PFSK-1 (cell line): ENCODE data around the gene FAHD2A.
A peak's percentile ranks its signal among the peaks of the same experiment; 100 is the strongest.

Experiments used
- POLR2AphosphoS5 ChIP-seq: IDR thresholded peaks from 2 replicates; pipeline ENCODE4 v1.6.1; 2012; ENCODE audit warnings: low read depth, mild to moderate bottlenecking, control low read depth, low read length, moderate library complexity
- SIN3A ChIP-seq: IDR thresholded peaks from 2 replicates; pipeline ENCODE4 v1.6.1; 2012; ENCODE audit warnings: mild to moderate bottlenecking, low read length, moderate library complexity, borderline replicate concordance; ENCODE audit not compliant: insufficient read depth
- TAF1 ChIP-seq: IDR thresholded peaks from 2 replicates; pipeline ENCODE4 v1.6.1; 2012; ENCODE audit warnings: low read length, control low read depth, borderline replicate concordance; ENCODE audit not compliant: insufficient read depth
- TF ChIP-seq, protein P1 (sequence below), 2 experiments: IDR thresholded peaks; 2 replicates each; pipeline versions ENCODE4 v1.6.1 to v1.8.0; 2011 to 2012; ENCODE audit warnings: low read depth in 2 of 2, low read length in 2 of 2, control low read depth in 1 of 2, inconsistent platforms in 1 of 2, mild to moderate bottlenecking in 1 of 2, moderate library complexity in 1 of 2; ENCODE audit not compliant: insufficient read depth in 1 of 2

DNA sequence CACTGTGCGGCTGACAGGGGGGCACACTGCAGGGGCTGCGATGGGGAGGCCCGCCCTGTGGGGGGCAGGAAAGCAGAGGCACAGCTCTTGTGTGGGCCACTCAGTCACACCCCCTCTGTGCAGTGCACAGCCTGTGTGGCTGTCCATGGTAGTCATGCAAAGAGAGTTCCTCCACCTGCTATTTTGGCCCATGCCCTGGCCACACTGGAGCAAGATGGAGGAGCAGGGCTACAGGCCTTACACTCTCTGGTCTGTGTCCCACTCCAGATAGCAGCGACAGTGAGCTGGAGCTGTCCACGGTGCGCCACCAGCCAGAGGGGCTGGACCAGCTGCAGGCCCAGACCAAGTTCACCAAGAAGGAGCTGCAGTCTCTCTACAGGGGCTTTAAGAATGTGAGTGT, 28.5 kb upstream of the FAHD2A start:
- no peak for TF ChIP-seq POLR2AphosphoS5
- no peak for TF ChIP-seq SIN3A
- no peak for TF ChIP-seq TAF1
- TF ChIP-seq, protein P1, sequence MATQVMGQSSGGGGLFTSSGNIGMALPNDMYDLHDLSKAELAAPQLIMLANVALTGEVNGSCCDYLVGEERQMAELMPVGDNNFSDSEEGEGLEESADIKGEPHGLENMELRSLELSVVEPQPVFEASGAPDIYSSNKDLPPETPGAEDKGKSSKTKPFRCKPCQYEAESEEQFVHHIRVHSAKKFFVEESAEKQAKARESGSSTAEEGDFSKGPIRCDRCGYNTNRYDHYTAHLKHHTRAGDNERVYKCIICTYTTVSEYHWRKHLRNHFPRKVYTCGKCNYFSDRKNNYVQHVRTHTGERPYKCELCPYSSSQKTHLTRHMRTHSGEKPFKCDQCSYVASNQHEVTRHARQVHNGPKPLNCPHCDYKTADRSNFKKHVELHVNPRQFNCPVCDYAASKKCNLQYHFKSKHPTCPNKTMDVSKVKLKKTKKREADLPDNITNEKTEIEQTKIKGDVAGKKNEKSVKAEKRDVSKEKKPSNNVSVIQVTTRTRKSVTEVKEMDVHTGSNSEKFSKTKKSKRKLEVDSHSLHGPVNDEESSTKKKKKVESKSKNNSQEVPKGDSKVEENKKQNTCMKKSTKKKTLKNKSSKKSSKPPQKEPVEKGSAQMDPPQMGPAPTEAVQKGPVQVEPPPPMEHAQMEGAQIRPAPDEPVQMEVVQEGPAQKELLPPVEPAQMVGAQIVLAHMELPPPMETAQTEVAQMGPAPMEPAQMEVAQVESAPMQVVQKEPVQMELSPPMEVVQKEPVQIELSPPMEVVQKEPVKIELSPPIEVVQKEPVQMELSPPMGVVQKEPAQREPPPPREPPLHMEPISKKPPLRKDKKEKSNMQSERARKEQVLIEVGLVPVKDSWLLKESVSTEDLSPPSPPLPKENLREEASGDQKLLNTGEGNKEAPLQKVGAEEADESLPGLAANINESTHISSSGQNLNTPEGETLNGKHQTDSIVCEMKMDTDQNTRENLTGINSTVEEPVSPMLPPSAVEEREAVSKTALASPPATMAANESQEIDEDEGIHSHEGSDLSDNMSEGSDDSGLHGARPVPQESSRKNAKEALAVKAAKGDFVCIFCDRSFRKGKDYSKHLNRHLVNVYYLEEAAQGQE (IDR thresholded peaks at IDR 0.05; ENCODE audit: insufficient read depth in 1 of 2, low read depth in 2 of 2, low read length in 2 of 2) = peak in 1 of 2 experiments; percentile 73; a peak in 1 of 4 replicates
